HT-29 (cell line): ENCODE measurements around the gene PRKAR1B. TPM values are rescaled to one million over a fixed set of nuclear protein-coding genes. Genes with fewer than 3 reads are reported as not detected.

Source experiments
- DNase-seq: peaks from one replicate; pipeline ENCODE4 v3.0.0-alpha.2; 2015; ENCODE audit warnings: low spot score
- total RNA-seq: library from RNA; depleted of rRNA; stranded (reverse); fragments of >200 nt; shearing (Covaris generic); gene quantifications from 2 replicates; pipeline ENCODE4 v1.2.3, GENCODE V29; 2014

PRKAR1B gene
- total RNA-seq, 1 experiment from 2014 or later: 78.0 TPM

DNA sequence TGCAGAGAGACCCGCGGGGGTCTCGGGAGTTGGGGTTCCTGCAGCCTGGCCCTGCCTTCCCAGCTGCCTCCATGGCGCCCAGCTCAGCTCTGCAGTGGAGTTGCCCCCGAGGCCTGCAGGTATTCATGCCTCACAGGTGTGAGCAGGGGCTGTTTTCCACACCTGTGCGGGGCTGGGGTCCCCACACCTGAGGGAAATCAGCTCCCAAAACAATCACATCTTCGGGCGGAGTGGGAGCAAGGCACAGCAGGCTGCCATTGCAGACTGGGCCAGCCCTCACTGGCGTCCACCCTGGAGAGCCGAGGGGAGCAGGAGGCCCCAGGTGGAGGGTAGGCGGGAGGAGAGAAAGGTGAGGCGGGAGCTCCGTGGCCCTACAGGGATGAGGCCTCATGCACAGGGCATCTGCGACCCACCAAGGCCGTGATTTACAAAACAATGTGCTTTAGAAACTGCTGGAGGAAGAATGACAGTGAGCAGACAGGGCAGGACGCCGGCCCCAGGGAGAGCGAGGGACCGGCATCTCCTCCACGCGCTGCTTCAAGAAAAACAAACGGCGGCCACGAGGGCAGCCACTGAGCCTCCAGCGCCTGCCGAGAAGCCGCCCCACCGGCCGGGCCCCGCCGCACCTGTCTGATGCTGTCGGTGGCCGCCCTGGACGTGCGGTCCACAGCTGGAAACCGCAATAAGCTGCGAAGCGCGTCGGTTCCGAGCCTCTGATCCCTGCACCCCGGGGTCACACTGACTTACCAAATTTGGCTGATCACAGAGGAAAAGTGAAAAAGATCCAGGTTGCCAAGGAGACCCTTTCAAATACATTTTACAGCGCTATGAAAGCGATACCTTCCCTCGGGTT is 154.4 kb downstream of the PRKAR1B start:
- no peak for DNase-seq

DNA sequence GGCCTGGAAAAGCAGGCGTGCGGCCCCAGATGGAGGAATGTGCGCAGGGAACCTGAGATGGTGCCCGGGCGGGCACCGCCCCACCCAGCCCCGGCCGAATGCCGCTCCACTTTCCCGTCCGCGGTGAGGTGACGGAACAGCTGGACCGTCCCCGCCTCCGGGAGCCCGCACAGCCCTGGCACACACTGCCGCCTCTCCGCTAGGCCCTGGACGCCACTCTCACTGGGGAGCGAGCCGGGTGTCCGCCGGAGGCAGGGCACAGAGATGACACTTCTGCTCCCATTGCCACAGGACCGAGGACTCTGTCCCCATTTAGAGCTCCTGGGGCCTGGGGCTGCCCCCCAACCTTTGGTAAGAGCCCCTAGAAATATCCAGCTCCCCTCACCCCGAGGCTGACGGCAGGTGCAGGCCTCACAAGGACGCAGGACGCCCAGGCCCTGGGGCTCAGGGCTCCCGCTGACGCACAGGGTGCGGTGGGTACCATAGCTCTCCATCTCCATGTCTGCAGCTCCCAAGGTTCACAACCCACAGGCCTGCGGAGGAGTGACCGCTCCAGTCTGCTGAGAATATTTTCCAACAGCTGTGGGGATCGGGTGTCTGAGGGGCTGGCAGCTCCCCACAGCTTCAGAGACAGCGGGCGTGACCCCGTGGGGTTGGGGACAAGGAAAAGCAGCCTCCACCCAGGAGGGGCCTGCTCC is 155.2 kb downstream of the PRKAR1B start:
- DNase-seq: no peak

- DNase-seq: no peak
These were observed 155.9 kb downstream of the PRKAR1B start for GRCh38 chr7:571096-571717.

DNA sequence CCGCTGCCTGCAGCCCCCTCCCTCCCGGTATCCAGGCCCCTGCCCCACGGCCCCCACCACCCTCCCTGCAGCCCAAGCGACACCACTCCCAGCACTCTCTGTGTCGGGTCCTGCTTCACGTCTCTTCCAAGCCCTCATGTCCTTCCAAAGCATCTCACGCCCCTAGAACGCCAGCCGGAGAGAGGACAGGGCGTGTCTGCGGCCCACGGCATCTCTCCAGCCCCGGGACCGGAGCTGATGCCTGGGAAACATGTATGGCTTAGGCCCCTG is 156.3 kb downstream of the PRKAR1B start:
- DNase-seq: no peak

DNA sequence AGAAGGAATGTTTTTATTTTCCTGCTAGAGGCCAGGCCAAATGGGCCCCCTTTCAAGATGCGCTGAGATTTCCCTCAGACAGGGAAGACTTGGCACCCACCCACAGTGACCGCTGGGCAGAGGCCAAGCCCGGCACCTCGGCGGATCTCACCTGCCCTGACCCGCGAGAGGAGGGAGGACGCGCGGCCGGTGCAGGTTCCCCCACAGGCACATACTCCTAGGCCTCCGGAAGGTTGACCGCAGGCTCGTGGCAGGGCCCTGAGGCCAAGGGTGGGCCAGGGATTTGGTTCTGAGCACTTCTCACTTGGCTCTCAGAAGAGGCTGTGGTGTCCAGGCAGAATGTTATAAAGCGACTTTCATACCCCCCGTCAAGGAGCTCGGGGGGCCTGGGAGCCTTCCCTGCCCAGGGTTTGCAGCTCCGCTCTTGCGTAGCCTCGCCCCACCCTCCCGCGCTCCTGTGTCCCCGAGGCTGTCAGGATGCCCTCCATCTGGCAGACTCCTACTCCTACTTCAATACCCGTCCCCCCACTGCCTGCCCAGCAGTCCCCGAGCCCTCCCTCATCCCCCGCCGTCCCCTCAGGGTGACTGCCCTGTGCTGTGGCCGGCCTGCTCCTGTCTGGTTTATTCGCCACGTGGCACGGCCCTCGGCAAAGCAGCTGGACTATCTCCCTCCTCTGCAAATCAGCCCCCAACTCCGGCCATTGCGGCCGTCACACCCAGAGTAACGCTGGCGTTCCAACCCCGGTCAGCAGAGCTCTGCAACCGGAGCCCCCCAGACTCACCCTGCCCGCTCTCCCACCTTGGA is 156.9 kb downstream of the PRKAR1B start:
- no peak for DNase-seq

GRCh38 chr7:569071-569855 is 157.8 kb downstream of the PRKAR1B start:
- no peak for DNase-seq

DNA sequence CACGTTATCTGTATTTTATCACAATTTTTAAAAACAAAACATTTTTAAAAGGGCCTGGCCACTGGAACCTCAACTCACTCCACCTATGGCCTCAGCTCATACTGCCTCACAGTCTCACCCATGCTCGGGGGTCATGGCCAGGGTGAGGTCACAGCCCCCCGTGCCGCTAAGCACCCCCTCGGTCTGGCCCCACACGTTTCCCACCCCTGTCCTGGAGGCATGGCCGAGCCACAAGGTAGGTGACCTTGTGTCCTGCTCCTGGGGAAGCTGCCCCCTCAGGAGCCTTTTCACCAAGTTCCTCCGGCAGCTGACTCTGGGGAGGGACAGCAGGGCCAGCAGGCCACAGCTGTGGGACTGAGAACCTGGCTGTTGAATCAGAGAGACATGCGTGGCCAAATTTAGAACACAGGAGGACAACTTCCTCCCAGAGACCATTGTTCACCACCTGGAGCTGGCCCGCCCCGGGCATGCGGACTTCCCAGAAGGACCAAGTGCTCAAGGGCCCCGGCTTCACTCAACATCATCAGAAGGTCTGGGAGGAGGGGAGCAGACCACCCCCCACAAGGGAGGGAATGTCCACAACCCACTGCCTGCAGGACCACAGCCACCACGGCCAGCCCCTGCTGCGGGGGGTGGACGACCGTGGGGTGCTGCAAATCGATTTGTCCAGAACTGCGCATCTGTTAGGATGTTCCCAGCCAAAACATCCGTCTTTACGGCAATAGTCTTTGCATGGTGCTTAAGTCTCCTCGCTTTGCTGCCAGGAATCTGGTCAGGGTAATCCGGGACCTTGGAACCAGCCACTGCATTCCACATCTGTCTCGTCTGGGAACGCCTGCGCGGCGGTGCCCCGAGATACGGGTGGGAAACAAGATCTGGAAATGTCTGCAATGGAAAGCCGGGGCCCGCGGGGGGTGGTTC is 158.8 kb downstream of the PRKAR1B start:
- no peak for DNase-seq

DNA sequence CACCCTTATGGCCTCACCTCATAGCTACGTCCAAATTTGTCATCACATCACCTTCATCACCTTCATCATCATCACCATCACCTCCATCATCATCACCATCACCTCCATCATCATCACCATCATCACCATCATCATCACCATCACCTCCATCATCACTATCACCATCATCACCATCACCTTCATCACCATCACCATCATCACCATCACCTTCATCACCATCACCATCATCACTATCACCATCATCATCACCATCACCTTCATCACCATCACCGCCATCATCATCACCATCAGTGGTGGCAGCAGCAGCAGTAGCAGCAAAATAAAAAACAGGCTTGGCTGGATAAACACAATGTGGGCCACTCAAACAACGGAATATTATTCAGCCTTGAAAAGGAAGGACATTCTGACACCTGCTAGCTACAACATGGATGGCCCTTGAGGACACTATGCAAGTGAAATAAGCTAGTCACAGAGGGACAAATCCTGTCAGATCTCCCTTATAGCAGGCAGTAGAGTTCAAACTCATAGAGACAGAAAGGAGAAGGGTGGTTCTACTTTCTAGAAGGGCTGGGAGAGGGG is 159.7 kb downstream of the PRKAR1B start:
- DNase-seq: no peak

DNA sequence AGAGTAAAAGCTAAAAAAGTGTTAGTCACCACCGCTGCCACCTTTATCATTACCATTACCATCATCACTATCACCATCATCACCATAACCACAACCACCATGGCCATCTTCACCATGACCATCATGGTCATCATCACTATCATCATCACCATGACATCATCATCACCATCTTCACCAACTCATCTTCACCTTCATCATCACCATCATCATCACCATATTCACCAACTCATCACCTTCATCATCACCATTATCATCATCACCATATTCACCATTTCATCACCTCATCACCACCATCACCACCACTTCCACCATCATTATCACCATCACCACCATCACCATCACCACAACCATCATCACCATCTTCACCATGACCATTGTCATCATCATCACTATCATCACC is 161.0 kb downstream of the PRKAR1B start:
- no peak for DNase-seq

GRCh38 chr7:564176-564865 is 162.8 kb downstream of the PRKAR1B start:
- no peak for DNase-seq

GRCh38 chr7:563629-564170 is 163.4 kb downstream of the PRKAR1B start:
- DNase-seq: no peak

DNA sequence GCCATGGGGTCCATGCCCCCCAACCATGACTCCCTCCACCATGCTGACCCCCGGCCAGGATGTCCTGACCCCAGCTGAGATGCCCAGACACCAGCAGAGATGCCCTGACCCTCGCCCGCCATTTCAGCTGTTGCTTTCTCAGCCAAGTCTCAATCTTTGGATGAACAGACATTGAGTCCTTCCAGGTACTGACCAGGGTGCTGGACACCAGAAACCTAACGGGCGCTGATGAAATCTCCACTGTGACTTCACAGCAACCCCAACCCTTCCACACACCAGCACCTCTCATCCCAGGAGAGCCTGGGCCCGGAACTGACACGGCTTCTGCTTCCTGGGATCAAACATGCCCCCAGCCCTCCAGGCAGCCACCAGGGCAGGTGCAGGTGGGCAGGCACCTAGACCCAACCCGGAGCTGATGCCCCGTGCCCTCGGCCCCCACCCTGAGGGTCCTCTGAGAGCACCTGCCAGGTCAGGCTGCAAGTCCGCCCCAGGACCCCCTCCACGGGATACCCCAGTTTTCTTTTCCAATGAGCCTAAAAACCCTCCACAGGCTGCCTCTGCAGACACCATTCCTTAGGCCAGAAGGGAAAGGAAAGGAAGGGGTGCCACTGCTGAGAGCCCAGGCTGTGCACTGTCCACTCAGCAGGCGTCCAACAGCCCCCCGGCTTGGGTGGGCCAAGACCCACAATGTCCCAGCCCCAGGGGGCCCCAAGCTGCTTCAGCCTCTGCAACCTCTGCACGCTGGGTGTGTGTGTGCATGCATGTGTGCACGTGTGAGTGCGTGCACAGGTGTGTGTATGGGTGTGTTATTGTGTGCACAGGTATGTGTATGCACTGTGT is 164.1 kb downstream of the PRKAR1B start:
- DNase-seq: no peak

GRCh38 chr7:562374-562675 is 164.8 kb downstream of the PRKAR1B start:
- DNase-seq: no peak

GRCh38 chr7:561631-562373 is 165.3 kb downstream of the PRKAR1B start:
- DNase-seq: no peak

DNA sequence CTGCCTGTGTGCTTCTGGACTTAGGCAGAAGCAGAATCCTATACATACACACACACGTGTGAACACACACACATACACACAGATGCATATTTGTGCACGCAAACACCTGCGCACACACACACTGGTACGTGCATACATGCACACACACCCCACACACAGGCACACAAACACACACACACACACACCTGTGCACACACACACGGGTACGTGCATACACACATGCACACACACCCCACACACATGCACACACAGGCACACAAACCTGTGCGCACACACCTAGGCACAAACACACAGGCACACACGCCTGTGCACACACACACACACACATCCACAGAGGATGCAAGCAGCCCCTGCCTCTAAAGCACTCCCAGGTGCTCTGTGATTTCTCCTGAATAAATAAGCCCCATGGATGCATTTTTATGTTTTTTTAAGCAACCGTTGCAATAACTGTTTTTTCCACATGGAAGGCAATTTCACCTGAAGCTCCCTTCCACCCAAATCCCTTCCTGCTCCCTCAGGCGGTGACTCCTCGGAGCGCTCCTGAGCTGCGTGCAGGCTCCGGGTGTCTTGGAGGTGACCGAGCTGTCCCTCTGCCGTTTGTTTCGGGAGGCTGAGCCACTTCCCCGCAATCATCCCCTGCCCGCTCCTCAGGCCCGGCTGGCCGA is 166.0 kb downstream of the PRKAR1B start:
- no peak for DNase-seq

- no peak for DNase-seq
These were observed 167.7 kb downstream of the PRKAR1B start for GRCh38 chr7:559396-559705.

- no peak for DNase-seq
These were observed 169.6 kb downstream of the PRKAR1B start for GRCh38 chr7:557558-557881.
